HUES48 (cell line): ENCODE results near the gene GSTM2.
A peak's percentile ranks its signal among the peaks of the same experiment; 100 is the strongest.

Experiments used
- H3K27ac ChIP-seq: one replicate; pipeline ENCODE4 v1.7.0; 2013; ENCODE audit warnings: low read depth, low read length, inconsistent platforms
- H3K27me3 ChIP-seq: 2 replicates; pipeline ENCODE4 v1.6.1; 2013; ENCODE audit warnings: mild to moderate bottlenecking, low read length; ENCODE audit not compliant: control insufficient read depth, insufficient read depth
- H3K36me3 ChIP-seq: 2 replicates; pipeline ENCODE4 v1.6.1; 2013; ENCODE audit warnings: low read length; ENCODE audit not compliant: control insufficient read depth, insufficient read depth
- H3K4me1 ChIP-seq: 2 replicates; pipeline ENCODE4 v1.6.1; 2013; ENCODE audit warnings: mild to moderate bottlenecking, low read length; ENCODE audit not compliant: control insufficient read depth, insufficient read depth
- H3K4me3 ChIP-seq: 2 replicates; pipeline ENCODE4 v1.5.1; 2013; ENCODE audit warnings: mild to moderate bottlenecking, low read depth, low read length
- H3K9ac ChIP-seq: 2 replicates; pipeline ENCODE4 v1.6.1; 2013; ENCODE audit warnings: mild to moderate bottlenecking, low read depth, low read length, moderate library complexity
- H3K9me3 ChIP-seq: 2 replicates; pipeline ENCODE4 v1.6.1; 2013; ENCODE audit warnings: low read length; ENCODE audit not compliant: control insufficient read depth, insufficient read depth

The GSTM2 gene

GRCh38 chr1:109630898-109631512 is 36.9 kb upstream of the GSTM2 start:
- H3K4me3 ChIP-seq, result no peak overlapping the region
- H3K9ac ChIP-seq, result no peak overlapping the region
- no peaks in the 10 kb centered on the region for H3K9me3 ChIP-seq
- peaks cover 51% of the 10 kb centered on the region for H3K36me3 ChIP-seq
- no peaks in the 10 kb centered on the region for H3K27me3 ChIP-seq
- H3K4me1 ChIP-seq, result peaks cover 9% of the 10 kb centered on the region
- no peak overlapping the region for H3K27ac ChIP-seq

- Histone ChIP-seq H3K36me3 (peaks cover 45% of the 10 kb centered on the region), H3K27me3 (no peaks in the 10 kb centered on the region), H3K9ac (no peak overlapping the region), H3K4me1 (peaks cover 17% of the 10 kb centered on the region), H3K9me3 (no peaks in the 10 kb centered on the region), H3K27ac (no peak overlapping the region), H3K4me3 (no peak overlapping the region)
Measured at GRCh38 chr1:109631513-109632505, 36.0 kb upstream of the GSTM2 start.

- no peak overlapping the region for H3K27ac ChIP-seq
Measured at GRCh38 chr1:109632671-109633346, 35.0 kb upstream of the GSTM2 start.

GRCh38 chr1:109634292-109634691 is 33.6 kb upstream of the GSTM2 start:
- H3K9ac ChIP-seq, result no peak overlapping the region
- H3K27me3 ChIP-seq, result no peaks in the 10 kb centered on the region
- H3K9me3 ChIP-seq, result no peaks in the 10 kb centered on the region
- no peak overlapping the region for H3K27ac ChIP-seq
- H3K4me1 ChIP-seq, result peaks cover 18% of the 10 kb centered on the region
- no peak overlapping the region for H3K4me3 ChIP-seq
- peaks cover 21% of the 10 kb centered on the region for H3K36me3 ChIP-seq

More at GRCh38 chr1:109632671-109633346, 35.0 kb upstream of the GSTM2 start:
- Histone ChIP-seq H3K36me3 (peaks cover 35% of the 10 kb centered on the region), H3K4me1 (peaks cover 18% of the 10 kb centered on the region), H3K9me3 (no peaks in the 10 kb centered on the region), H3K9ac (no peak overlapping the region), H3K27me3 (no peaks in the 10 kb centered on the region), H3K4me3 (no peak overlapping the region)

- no peak overlapping the region for H3K9ac ChIP-seq
- H3K9me3 ChIP-seq, result no peaks in the 10 kb centered on the region
- peaks cover 13% of the 10 kb centered on the region for H3K36me3 ChIP-seq
- no peak overlapping the region for H3K4me3 ChIP-seq
- no peak overlapping the region for H3K27ac ChIP-seq
- H3K4me1 ChIP-seq, result peaks cover 18% of the 10 kb centered on the region
- no peaks in the 10 kb centered on the region for H3K27me3 ChIP-seq
Measured at GRCh38 chr1:109634771-109635750, 32.8 kb upstream of the GSTM2 start.

DNA sequence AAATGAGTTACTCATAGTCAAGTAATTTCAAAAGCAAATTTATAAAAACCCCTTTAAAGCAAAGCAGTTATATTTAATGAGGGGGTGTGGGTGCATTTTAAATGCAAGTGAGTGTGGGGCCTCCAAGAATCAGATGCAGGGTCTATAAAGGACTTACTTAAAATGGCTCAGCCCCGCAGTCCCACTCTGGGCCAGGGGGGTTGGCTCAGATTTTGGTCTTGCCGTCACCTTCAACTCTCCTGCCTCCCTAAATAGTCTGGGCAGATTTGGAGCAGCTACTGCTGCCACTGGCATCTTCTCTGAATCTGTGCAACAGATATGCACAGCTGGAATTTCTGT is 32.0 kb upstream of the GSTM2 start:
- no peaks in the 10 kb centered on the region for H3K27me3 ChIP-seq
- H3K9ac ChIP-seq, result no peak overlapping the region
- H3K27ac ChIP-seq, result peak overlapping the region; percentile 4
- H3K4me3 ChIP-seq, result no peak overlapping the region
- H3K9me3 ChIP-seq, result no peaks in the 10 kb centered on the region
- peaks cover 18% of the 10 kb centered on the region for H3K4me1 ChIP-seq
- peaks cover 10% of the 10 kb centered on the region for H3K36me3 ChIP-seq

DNA sequence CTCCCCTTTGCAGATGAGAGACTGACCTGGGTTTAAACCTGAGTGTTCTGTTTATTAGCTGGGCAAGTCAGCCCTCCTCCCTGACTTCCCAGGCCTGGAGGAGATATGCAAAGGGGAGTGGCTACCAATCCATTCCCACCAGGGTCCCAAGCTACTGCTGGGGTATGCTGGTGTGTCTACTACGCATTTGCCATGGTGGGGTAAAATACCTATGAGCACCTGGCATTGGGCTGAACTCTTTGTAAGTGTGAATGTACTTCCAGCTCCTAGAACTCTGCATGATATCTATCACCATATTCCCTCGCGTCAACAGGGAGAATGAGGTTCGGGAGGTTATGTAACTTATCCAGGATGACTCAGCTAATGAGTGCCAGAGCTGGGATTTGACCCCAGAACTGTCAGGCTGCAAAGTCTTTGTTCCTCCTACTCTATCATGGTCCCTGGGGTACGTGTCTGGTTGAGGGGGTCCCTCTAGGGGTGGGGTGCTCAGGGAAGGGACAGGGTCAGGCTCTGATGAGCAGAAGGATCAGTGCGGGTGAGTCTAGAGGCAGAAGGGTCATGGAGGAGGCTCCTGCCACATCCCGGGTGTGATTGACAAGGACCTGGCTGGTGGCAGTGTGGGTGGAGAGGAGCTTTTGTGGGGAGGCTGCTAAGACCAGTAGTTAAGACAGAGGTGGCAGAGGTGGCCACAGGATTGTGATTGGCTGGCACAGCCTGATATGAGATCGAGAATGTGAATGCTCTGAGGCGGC is 31.5 kb upstream of the GSTM2 start:
- no peak overlapping the region for H3K4me3 ChIP-seq
- H3K9ac ChIP-seq, result no peak overlapping the region
- H3K27me3 ChIP-seq, result no peaks in the 10 kb centered on the region
- H3K9me3 ChIP-seq, result no peaks in the 10 kb centered on the region
- peak overlapping the region; percentile 14 for H3K27ac ChIP-seq
- H3K4me1 ChIP-seq, result peaks cover 18% of the 10 kb centered on the region
- peaks cover 4% of the 10 kb centered on the region; the same call in 1 of the 2 replicates for H3K36me3 ChIP-seq

- Histone ChIP-seq H3K4me1 (peaks cover 18% of the 10 kb centered on the region), H3K9ac (no peak overlapping the region), H3K27me3 (0 out of 2 replicates have a peak, but pooled peaks cover under 1% of the 10 kb centered on the region), H3K36me3 (no peaks in the 10 kb centered on the region), H3K9me3 (no peaks in the 10 kb centered on the region), H3K4me3 (no peak overlapping the region), H3K27ac (no peak overlapping the region)
Measured at GRCh38 chr1:109637446-109637845, 30.4 kb upstream of the GSTM2 start.

GRCh38 chr1:109639063-109639840 is 28.6 kb upstream of the GSTM2 start:
- Histone ChIP-seq H3K27me3 (0 out of 2 replicates have a peak, but pooled peaks cover 4% of the 10 kb centered on the region), H3K9ac (no peak overlapping the region), H3K36me3 (no peaks in the 10 kb centered on the region), H3K4me3 (no peak overlapping the region), H3K9me3 (no peaks in the 10 kb centered on the region), H3K4me1 (peaks cover 18% of the 10 kb centered on the region), H3K27ac (no peak overlapping the region)
